T-helper 2 cell treated with Interferon-gamma antibody and Interleukin-4, amounts not matched to agents 100 ng/mL and 5 ng/mL, for 36 hours (primary cell): ENCODE results near the gene FGF19. TPM values are rescaled to one million over a fixed set of nuclear protein-coding genes. Genes with fewer than 3 reads are reported as not detected.
"Not testable (repeated sequence)": the region's sequence is repeated elsewhere in the genome, so short reads cannot be mapped to it uniquely, and the experiment has no call there.

Source experiments
- intact Hi-C: fragments of 100-400 bp; cut with micrococcal nuclease; formaldehyde crosslinking; loops from one replicate; pipeline ENCODE4 v1.15.1; 2023
- total RNA-seq: library from RNA; stranded (reverse); gene quantifications from 2 replicates; pipeline ENCODE4 v1.2.3, GENCODE V29; 2022

Gene FGF19
- total RNA-seq, 1 donor from 2014 or later, result not detected

DNA sequence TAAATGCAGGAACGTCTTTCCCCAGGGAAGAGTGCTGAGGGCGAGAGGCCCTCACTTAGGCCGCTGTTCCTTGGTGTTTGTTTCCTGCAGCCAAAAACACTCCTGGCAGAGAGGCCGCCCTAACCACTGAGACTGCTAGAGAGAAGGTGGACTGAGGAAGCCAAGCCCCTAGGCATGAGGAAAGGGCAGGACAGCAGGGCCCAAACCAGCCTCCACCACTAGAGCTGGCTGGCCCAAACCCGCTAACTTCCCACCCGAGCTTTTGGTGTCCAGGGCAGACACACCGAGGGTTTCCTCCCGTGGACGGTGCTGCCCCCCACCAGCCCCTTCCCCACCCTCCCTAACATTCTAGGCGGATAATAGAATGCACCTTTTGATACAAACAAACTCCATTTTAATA, 6.0 kb downstream of the FGF19 start:
- intact Hi-C loops, result no loop called here

DNA sequence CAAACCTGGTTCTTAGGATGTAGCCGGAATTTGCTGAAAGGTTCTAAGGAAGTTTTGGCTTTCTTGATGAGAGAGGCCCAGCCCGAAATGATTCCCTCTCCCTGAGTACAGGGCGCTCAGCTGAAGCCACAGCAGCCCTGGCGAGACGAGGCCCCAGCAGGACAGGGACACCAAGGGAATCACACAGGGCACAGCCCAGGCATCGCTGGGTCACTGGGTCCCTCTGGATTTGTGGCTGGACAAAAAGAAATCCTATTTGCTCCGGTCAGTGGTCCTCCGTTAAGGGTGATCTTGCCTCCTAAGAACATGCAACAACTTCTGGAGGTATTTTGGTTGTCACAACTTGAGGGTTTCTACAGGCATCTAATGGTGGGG, 6.4 kb downstream of the FGF19 start:
- intact Hi-C loops, result no loop called here

DNA sequence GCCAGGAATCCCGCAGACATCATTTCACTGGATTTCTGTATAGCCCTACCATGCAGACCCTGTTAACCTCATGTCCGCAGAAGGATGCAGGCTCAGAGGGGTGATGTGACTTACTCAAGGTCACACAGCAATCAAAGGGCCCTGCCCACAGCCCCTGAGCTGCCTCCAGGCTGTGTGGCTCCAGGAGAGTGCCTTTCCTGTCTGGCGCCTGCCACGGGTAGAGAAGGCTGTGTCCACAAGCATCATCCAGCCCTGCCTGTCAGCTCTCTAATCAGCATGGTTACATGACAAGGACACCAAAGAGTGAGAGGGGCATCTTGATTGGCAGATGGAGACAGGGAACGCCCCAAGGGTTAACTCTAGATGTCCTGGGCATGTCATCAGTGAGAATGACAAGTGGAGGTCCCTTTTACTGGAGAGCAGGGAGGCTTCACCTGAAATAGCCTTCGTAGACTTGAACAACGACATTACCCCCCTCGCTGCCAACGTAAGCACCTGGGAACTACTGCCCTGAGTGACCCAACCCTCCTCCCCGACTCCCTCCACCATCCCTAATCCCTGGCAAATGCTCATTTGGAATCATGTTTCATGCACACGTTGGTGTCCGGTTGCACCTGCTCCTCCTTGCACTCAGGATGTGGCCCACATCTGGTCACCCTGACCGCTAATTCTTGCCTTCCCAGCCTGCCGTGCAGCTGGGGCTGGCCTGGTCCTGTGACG, 6.9 kb downstream of the FGF19 start:
- intact Hi-C loops, result no loop called here

DNA sequence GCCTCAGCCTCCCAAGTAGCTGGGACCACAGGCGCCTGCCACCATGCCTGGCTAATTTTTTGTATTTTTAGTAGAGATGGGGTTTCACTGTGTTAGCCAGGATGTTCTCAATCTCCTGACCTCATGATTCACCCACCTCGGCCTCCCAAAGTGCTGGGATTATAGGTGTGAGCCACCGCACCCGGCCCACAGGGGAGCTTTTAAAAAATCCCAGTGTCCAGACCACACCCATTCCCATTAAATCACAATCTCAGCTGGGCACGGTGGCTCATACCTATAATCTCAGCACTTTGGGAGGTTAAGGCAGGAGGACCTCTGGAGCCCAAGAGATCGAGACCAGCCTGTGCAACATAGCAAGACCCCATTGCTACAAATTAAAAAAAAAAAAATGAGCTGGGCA, 7.8 kb downstream of the FGF19 start:
- intact Hi-C loops, result not testable (repeated sequence)

DNA sequence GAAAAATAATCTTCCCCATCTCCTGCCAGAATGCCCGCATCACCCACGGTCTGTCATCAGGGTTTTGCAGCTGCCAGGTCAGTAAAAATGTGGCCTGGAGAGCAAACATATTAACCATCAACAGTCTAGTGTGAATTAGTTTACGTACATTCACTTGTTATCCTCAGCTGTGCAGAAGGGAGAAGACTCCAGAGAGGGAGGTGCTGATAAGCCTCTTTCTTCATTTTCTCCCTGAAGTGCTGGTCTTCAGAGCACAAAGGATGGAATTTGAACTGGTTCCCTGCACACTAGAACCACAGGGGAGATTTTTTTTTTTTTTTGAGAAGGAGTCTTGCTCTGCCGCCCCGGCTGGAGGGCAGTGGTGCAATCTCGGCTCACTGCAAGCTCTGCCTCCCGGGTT, 8.2 kb downstream of the FGF19 start:
- intact Hi-C loops, result no loop called here

DNA sequence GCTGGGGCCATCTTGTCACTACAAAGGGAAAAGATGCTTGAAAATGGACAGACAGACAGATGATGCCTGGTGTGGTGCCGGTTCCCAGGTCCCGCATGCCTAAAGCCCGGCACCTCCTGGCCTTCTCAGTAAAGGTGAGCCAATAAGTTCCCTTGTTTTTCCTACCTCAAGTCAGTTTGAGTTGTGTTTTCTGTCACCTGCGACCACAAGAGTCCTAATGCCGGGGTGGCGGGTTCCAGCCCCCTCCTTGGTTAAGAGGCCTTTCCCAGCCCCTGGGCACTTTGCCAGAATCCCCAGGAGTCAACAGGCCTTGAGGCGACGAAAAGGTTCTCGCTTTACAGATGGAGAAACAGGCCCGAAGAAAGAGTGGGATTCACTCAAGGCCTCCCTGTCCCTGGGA, 9.0 kb downstream of the FGF19 start:
- intact Hi-C loops, result no loop called here

DNA sequence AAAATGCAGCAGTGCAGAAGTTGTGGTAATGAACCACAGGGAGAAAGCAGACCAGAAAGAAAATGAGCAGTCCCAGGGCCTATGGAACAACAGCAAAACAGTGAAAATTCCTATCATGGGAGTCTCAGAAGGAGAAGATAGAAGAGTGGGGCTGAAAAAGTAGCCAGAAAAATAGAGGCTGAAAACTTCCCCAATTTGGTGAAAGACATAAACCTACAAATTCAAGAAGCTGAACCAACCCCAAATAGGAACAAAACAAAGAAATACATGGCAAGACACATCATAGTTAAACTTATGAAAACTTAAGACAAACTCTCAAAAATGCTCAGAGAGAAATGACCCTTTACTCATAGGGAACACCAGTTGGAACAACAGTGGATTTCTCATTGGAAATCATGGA, 11.4 kb downstream of the FGF19 start:
- intact Hi-C loops, result no loop called here

DNA sequence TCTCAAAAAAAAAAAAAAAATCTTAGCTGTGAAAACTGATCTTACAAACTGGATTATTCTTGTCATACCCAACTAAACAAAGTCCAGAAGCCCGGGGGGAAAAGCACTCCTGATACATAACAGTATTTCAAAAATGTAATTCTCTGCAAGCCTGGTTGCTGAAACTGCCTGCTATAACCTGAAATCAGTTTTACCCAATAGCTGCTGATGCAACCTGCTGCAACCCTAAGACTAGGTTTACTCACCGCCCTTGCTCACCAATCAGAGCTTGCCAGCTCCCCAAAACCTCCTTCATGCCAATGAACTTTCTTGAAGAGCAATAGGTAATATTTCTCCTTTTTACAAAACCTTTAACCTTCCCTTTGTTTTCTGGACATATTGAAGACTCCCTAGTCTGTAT, 12.4 kb downstream of the FGF19 start:
- intact Hi-C loops, result no loop called here

DNA sequence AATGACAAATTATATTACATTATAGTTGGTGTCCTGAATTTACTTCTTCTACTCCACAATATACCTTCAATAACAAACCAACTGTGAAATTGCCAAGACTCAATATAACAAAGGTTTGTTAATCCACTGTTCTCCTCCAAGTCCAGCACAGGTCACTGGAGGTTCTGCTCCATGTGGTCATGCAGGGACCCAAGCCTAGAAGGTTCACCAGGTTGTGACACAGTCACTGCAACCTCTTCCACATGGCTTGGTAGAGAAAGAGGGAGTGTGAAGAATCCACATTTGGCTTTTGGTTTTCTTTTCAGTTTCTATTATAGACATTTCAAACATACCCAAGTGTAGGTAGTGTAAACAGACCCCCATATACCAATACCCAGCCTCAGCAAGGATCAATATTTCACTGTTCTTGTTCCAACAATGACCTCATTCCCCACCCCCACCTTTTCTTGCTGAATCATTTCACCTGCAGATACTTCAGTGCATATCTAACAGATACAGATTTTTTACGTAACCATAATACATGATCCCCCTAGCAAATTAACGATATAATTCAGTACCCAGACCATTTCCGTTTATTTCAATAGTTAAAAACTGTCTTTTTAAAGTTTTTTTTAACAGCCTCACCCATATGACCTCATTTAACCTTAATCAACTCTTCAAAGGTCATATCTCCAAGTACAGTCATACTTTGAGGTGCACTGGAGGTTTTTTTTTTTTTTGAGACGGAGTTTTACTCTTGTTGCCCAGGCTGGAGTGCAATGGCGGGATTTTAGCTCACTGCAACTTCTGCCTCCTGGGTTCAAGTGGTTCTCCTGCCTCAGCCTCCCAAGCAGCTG, 14.1 kb downstream of the FGF19 start:
- intact Hi-C loops, result loop anchor here (5.0 kb wide), 1 partner anchor 503 kb away; no protein-coding TSS in a partner anchor

DNA sequence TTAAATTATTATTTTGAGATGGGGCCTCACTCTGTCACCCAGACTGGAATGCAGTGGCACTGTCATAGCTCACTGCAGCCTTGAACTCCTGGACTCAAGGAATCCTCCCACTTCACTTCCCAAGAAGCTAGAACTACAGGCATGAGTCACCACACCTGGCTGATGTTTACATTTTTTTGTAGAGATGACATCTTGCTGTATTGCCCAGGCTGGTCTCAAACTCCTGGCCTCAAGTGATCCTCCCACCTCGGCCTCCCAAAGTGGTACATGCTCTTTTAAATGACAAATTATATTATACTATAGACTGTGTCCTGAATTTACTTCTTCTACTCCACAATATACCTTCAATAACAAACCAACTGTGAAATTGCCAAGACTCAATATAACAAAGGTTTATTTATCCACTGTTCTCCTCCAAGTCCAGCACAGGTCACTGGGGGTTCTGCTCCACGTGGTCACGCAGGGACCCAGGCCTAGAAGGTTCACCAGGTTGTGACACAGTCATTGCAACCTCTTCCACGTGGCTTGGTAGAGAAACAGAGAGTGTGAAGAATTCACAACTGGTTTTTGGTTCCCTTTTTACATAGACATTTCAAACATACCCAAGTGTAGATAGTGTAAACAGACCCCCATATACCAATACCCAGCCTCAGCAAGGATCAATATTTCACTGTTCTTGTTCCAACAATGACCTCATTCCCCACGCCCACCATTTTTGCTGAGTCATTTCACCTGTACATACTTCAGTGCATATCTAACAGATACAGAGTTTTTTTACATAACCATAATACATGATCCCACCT, 15.7 kb downstream of the FGF19 start:
- intact Hi-C loops, result loop anchor here (5.0 kb wide), 1 partner anchor 504 kb away; no protein-coding TSS in a partner anchor

DNA sequence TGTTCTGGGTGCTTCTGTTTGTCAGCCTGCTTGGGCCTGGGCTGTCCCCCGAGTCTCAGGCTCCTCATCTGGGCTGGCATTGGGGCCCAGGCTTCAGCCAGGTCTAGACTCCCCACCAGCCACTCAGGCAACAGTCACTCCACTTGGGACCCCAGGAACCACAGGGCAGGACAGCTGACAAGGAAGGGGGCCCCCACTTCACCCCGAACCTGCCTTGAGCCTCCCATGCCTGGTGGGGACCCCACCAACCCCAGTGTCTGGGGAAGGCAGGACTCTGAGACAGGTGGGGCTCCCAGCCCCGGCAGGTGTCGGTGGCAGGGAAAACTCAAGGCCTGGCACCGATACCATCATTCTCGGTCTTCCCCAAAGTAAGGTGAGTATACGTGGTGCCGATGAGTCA, 17.0 kb downstream of the FGF19 start:
- intact Hi-C loops, result loop anchor here (1.0 to 5.0 kb wide), 2 partner anchors 201 to 505 kb away; no protein-coding TSS in a partner anchor

DNA sequence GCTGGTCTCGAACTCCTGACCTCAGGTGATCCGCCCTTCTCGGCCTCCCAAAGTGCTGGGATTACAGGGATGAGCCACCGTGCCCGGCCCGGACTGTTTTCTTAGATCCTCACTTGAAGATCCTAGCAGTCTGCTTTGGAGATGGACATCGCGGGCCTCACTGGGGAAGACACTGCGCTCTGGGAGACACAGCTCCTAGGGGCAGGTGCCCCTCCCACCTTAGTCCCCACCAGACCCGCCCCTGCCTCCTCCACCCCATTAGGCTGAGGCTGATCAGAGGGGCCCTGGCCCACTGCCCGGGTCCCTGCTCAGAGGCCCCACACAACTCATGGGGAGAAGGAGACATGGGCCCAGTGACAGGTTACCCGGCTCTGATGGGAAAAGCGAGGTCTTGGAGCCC, 17.4 kb downstream of the FGF19 start:
- intact Hi-C loops, result loop anchor here (1.0 to 5.0 kb wide), 2 partner anchors 202 to 506 kb away; no protein-coding TSS in a partner anchor

DNA sequence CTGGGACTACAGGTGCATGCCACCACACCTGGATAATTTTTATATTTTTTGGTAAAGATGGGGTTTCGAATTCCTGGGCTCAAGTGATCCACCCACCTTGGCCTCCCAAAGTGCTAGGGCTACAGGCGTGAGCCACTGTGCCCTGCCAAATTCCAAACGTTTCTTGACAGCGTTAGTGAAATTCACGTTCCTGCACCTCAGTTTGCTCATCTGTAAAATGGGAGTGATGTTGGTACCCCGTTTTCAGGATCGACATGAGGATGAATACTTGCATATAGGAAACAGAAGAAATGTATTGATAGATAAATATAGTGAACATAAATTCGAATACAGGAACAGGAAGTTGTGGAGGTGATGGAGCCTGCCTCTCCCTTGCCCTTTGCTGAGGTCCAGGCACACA, 18.5 kb downstream of the FGF19 start:
- intact Hi-C loops, result loop anchor here (5.0 kb wide), 1 partner anchor 507 kb away; no protein-coding TSS in a partner anchor

DNA sequence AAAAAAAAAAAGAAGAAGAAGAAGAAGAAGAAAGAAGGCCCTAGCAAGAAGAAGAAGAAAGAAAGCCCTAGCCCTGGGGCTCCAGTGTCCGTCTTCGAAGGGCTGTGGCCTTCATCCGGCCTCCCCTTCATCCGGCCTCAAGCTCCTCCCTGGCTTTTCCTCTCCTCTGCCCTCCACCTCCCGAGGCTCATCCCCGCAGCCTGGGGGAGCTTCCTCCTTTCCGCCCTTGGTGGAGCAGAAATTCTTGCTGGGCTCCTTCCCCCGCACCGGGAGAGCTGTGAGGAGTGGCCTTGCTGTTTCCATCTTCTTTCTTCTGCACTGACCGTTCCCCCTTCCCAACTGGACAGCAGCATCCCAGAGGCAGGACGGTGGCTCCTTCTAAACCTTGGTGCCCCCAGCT, 19.2 kb downstream of the FGF19 start:
- intact Hi-C loops, result loop anchor here (5.0 kb wide), 1 partner anchor 508 kb away; no protein-coding TSS in a partner anchor

DNA sequence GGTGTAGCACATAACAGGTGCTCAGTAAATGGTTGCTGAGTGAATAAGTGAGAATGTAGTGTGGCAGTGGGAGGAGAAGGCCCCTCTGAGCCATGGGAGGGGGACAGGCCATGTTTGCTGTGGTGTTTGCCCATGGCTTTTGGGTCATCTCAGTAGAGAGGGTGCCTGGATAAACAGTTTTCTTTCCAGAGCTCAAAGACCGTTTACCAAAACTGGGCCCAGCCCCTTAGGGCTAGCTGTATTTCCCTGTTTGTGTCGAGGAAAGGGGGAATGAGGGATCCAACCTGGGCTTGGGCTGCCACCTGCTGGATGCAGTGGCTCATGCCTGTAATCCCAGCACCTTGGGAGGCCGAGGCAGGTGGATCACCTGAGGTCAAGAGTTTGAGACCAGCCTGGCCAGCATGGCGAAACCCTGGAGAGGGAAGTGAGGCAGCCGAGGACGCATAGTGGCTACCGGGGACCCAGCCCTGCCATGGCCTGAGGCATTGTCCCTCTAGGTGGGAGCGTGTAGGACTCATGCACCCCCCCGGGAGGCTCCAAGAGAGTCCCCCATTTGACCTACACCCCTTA, 20.0 kb downstream of the FGF19 start:
- intact Hi-C loops, result no loop called here

DNA sequence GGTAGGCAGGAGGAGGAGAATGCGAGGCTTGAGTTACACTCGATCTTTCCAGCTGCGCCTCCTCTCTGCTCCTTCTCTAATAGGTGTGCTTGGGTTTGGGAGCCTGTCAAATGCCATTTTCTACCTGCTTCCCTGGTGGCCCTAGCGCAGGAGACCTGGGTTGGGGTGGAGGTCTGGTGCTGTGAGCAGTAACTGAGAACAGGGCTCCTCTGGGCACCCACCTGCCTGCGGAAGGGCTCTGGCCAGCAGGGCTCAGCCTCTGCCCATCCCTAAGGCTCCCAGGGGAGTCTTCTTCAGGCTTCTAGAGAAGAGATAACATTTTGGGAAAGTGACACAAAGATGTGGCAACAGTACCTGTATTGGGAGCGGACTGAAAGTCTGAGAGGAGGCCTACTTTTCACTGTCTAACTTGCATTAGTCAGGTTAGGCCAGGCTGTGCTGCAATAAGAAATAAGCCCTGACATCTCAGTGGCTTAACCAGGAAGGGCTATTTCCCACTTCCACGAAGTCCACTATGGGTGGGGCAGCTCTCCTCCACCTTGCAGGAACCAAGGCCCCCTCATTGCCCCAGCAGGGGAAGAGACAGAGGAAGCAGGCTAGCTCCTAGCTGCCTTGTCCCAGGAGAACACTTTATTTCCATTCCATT, 21.0 kb downstream of the FGF19 start:
- intact Hi-C loops, result no loop called here

DNA sequence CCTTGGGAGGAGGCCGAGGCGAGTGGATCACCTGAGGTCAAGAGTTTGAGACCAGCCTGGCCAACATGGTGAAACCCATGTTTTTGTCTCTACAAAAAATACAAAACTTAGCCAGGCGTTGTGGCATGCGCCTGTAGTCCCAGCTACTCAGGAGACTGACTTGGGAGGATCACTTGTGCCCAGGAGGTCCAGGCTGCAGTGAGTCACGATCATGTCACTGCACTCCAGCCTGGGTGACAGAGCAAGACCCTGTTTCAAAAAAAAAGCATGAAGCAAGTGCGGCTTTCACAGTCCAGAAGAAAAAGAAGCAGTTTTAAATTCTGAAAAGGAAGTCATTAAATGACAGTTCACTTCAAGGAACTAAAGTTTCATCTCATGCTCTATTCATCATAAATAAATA, 21.6 kb downstream of the FGF19 start:
- intact Hi-C loops, result no loop called here

DNA sequence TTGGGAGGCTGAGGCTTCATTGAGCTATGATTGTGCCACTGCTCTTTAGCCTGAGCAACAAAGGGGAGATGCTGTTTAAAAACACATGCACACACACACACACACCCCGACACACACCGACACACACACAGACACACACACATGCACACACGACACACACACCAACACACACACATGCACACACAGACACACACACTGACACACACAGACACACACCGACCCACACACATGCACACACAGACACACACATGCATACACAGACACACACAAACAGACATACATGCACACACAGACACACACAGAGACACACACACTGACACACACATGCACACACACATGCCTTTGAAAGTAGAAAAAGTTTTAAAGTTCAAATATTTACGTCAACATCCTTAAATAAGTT, 23.1 kb downstream of the FGF19 start:
- intact Hi-C loops, result no loop called here

DNA sequence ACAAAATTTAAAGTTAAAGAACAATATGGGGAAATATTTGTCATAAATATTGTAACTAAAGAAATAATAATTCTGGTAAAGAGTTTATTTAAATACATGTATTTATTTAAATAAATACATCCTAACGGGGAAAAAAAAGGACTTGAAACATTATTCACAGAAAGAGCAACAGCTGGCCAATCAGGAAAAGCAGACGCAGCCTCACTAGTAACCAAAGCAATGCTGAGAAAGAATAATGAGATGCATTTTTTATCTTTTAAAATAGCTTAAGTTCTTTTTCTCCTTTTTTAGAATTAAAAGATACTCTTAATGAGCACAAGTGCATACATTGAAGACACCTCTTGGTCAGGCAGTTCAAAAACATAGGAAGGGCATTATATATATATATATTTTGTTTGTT, 26.1 kb downstream of the FGF19 start:
- intact Hi-C loops, result no loop called here

DNA sequence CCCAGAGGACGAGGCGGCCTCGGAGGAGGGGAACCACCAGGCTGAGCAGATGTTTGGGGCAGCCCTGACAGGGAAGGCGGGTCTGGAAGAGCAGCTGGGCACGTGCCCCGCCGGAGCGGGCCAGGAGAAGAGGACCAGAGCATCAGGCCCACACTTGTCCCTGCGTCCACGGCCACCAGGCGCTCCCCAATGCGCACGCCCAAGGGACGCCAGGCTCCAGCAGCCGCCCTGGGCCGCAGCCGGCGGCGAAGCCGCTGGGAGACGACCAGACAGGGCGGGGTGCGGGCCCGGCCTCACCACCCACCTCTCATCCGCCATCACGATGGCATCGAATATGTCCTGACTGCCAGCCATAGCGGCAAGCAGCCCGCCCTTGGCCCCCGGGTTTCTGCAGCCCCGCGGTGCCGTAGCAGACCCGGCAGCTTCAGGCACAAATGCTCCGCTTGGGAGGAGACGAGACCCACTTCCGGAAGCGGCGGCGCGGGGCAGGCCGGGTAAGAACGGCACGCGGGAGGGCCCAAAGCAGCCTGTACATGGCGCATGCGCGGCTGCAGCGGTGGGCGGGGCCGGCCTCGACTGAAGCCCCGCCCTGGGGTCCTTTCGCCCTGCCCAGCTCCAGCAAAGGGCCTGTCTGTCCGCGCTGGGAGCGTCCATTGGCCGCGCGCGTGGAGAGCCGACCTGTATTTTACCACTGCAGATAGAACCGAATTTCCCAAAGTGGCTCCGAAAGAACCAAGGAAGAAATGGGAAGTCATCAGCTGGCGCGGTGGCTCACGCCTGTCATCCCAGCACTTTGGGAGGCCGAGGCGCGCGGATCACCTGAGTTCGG, 28.7 kb downstream of the FGF19 start, which contains the start of gene LTO1:
LTO1 (minus strand) TSS at position 468 of the 829 bp plus-strand sequence; CDS start at position 354, 114 bp downstream.
- intact Hi-C loops, result loop anchor here (1.0 to 5.0 kb wide), 2 partner anchors 378 to 527 kb away; partner anchors contain the start of gene FADD
